Measurements from ENCODE around the gene YARS1.

DNA sequence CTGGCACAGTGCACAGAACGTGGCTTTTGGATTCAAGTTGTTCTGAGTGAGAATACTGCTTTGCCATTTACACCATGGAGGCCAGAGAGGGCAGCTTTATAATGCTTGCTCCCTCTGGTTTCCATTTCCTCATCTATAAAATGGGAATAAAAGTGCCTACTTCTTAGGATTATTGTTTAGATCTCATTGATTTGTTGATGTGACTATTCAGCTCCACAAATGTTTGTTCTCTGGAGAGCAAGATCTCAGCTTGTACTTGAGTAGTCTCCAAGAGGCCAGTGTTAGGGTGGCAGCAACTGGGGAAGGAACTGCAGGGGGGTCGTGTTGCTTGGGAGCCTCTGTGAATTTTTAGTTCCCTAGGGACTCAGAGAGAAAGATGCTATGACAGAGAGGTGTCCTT lies 55.2 kb downstream of the YARS1 start:
- TF ChIP-seq EZH2 (IDR thresholded peaks at IDR 0.05; ENCODE audit: insufficient read depth, poor library complexity, severe bottlenecking) (no peak), EZH2phosphoT487 (IDR thresholded peaks at IDR 0.05; ENCODE audit: insufficient read depth, low read depth) (no peak)
